HepG2 (cell line): ENCODE results near the gene ASH1L. TPM values are rescaled to one million over a fixed set of nuclear protein-coding genes. Genes with fewer than 3 reads are reported as not detected.

Source experiments
- ATF2 ChIP-seq: sonication (generic); formaldehyde crosslinking; IDR thresholded peaks from 2 replicates; pipeline ENCODE4 v1.4.0; 2020; ENCODE audit warnings: missing genetic modification reagents
- BCLAF1 ChIP-seq: fragments of 450-650 bp; IDR thresholded peaks from 2 replicates; pipeline ENCODE4 v1.6.1; 2017; ENCODE audit warnings: mild to moderate bottlenecking
- FIP1L1 ChIP-seq: fragments of 200-400 bp; formaldehyde crosslinking; IDR thresholded peaks from 2 replicates; pipeline ENCODE4 v1.6.1; 2018; ENCODE audit warnings: low read depth, mild to moderate bottlenecking, low read length, moderate library complexity, borderline replicate concordance; ENCODE audit not compliant: insufficient read depth
- GRHL1 ChIP-seq: sonication (generic); formaldehyde crosslinking; conservative IDR thresholded peaks from 2 replicates; pipeline ENCODE4 v1.8.0; 2022; ENCODE audit warnings: missing genetic modification reagents
- KLF15 ChIP-seq: sonication (generic); formaldehyde crosslinking; IDR thresholded peaks from 2 replicates; pipeline ENCODE4 v1.8.1; 2023; ENCODE audit warnings: borderline replicate concordance, mild to moderate bottlenecking, inconsistent platforms, missing genetic modification reagents, mixed read lengths
- NFE2 ChIP-seq: sonication (generic); formaldehyde crosslinking; IDR thresholded peaks from 2 replicates; pipeline ENCODE4 v1.4.0; 2020; ENCODE audit warnings: missing genetic modification reagents
- NFE2L2 ChIP-seq: fragments of 150-350 bp; IDR thresholded peaks from 2 replicates; pipeline ENCODE4 v1.6.1; 2014; ENCODE audit warnings: low read length
- NR2F2 ChIP-seq: IDR thresholded peaks from 2 replicates; pipeline ENCODE4 v1.6.1; 2012; ENCODE audit warnings: low read depth, inconsistent platforms, borderline replicate concordance
- RAD21 ChIP-seq: fragments of 450-650 bp; formaldehyde crosslinking; IDR thresholded peaks from 2 replicates; pipeline ENCODE4 v1.5.0; 2020; ENCODE audit warnings: mild to moderate bottlenecking
- RBAK ChIP-seq: sonication (generic); formaldehyde crosslinking; IDR thresholded peaks from 2 replicates; pipeline ENCODE4 v1.5.1; 2020; ENCODE audit warnings: mild to moderate bottlenecking, missing genetic modification reagents
- STAT6 ChIP-seq: sonication (generic); formaldehyde crosslinking; IDR thresholded peaks from 2 replicates; pipeline ENCODE4 v1.4.0; 2020; ENCODE audit warnings: missing genetic modification reagents, mild to moderate bottlenecking, borderline replicate concordance
- TAF1 ChIP-seq: sonication (generic); formaldehyde crosslinking; IDR thresholded peaks from 2 replicates; pipeline ENCODE4 v1.4.0; 2020; ENCODE audit warnings: missing genetic modification reagents
- XRCC5 ChIP-seq: fragments of 200-400 bp; formaldehyde crosslinking; optimal IDR thresholded peaks from 2 replicates; pipeline ENCODE3; 2017; ENCODE audit warnings: mild to moderate bottlenecking, low read length
- ZMYM4 ChIP-seq: sonication (generic); formaldehyde crosslinking; IDR thresholded peaks from 2 replicates; pipeline ENCODE4 v1.8.1; 2023; ENCODE audit warnings: mild to moderate bottlenecking, missing genetic modification reagents
- ZNF713 ChIP-seq: sonication (generic); formaldehyde crosslinking; IDR thresholded peaks from 2 replicates; pipeline ENCODE4 v1.4.0; 2020; ENCODE audit warnings: mild to moderate bottlenecking, missing genetic modification reagents
- ZNF788 ChIP-seq: sonication (generic); formaldehyde crosslinking; IDR thresholded peaks from 2 replicates; pipeline ENCODE4 v1.5.0; 2020; ENCODE audit warnings: mild to moderate bottlenecking, missing genetic modification reagents, borderline replicate concordance
- ZNF83 ChIP-seq: sonication (generic); formaldehyde crosslinking; IDR thresholded peaks from 2 replicates; pipeline ENCODE4 v1.4.0; 2020; ENCODE audit warnings: missing genetic modification reagents, mild to moderate bottlenecking, borderline replicate concordance
- ZSCAN12 ChIP-seq: sonication (generic); formaldehyde crosslinking; IDR thresholded peaks from 2 replicates; pipeline ENCODE4 v1.9.0; 2021; ENCODE audit warnings: mild to moderate bottlenecking, missing genetic modification reagents
- ZZZ3 ChIP-seq: sonication (generic); formaldehyde crosslinking; IDR thresholded peaks from 2 replicates; pipeline ENCODE4 v1.4.0; 2020; ENCODE audit warnings: missing genetic modification reagents, mild to moderate bottlenecking, borderline replicate concordance
- polyA plus RNA-seq, 8 experiments: library from polyadenylated mRNA; depleted of rRNA in 3 of 8; stranded (reverse) in 7 of 8; unstranded in 1 of 8; fragments of >200 nt; fragmentation: Illumina TruSeq in 4 of 8; extraction: Trizol in 4 of 8; gene quantifications; 2 replicates each; pipeline versions ENCODE4 v1.2.1 to v1.2.3, GENCODE V29; 2011 to 2016; ENCODE audit warnings: low read depth in 4 of 8, missing spikeins in 1 of 8, mixed read lengths in 1 of 8; ENCODE audit not compliant: insufficient read depth in 1 of 8
- total RNA-seq, 5 experiments: library from RNA; depleted of rRNA; stranded (reverse); fragments of >200 nt; fragmentation: Illumina TruSeq; extraction: Trizol; gene quantifications; 2 replicates each; pipeline ENCODE4 v1.2.3, GENCODE V29; 2016; ENCODE audit warnings: low read depth in 1 of 5

ASH1L gene
- total and polyA plus RNA-seq, 2 of the 13 experiments (the other 11 are each of a cell fraction or from before 2014, with no cell fraction given) = 10.2 to 15.3 TPM

- TF ChIP-seq BCLAF1 = no peak
- TF ChIP-seq XRCC5 = peak; percentile 41
- TF ChIP-seq STAT6 (CRISPR knock-in tag) = no peak
- no peak for TF ChIP-seq NFE2L2
- no peak for TF ChIP-seq ZNF83
- TF ChIP-seq GRHL1 (CRISPR knock-in tag) = no peak
- TF ChIP-seq ZZZ3 (CRISPR knock-in tag) = peak; percentile 45
- peak; percentile 88; the same call in 1 of the 2 replicates for TF ChIP-seq TAF1 (CRISPR knock-in tag)
- no peak for TF ChIP-seq NFE2 (CRISPR knock-in tag)
- no peak for TF ChIP-seq ZSCAN12 (CRISPR knock-in tag)
- peak; percentile 74; the same call in 1 of the 2 replicates for TF ChIP-seq ATF2
- peak; percentile 77 for TF ChIP-seq ZMYM4 (CRISPR knock-in tag)
- TF ChIP-seq RAD21 (CRISPR knock-in tag) = 0 out of 2 replicates have a peak, but pooled peaks have one; percentile 22
- peak; percentile 46; the same call in 1 of the 2 replicates for TF ChIP-seq ZNF788 (CRISPR knock-in tag)
- no peak for TF ChIP-seq NR2F2
- no peak for TF ChIP-seq ZNF713 (CRISPR knock-in tag)
- no peak for TF ChIP-seq FIP1L1
- TF ChIP-seq RBAK (CRISPR knock-in tag) = no peak
- no peak for TF ChIP-seq KLF15
Observed at GRCh38 chr1:155308493-155309422, 253.8 kb downstream of the ASH1L start, which contains the start of gene FDPS (continued).
